Measurements from ENCODE around the gene UBAP2L.

Gene UBAP2L

DNA sequence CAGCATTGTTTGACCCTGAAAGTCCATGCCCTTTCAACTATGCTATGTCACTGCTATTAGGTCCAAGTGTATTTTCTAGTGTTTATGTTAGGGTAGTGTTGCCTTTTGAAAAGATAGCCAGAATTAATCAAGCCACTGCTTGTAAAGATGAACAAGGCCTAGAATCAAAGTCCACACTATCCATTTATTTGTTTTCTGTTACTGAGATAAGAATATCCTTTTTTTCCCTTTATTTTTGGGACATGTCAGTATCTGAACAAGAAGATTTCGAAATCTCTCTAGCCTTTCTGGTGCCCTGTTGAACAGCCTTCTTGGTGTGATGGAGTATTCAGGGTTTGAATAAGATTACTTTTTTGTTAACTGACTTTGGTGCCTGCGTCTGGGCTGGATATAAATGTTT lies 16.7 kb downstream of the UBAP2L start:
- 100% methylated on average over 2 of the region's 2 CpGs for WGBS
- H3K9ac ChIP-seq (ENCODE audit: low read length), result no peak overlapping the region
- no peaks in the 10 kb centered on the region for H3K9me3 ChIP-seq (ENCODE audit: control insufficient read depth, low read length)
- no peak overlapping the region for H4K91ac ChIP-seq (ENCODE audit: low read length)
- no peaks in the 10 kb centered on the region for H3K27me3 ChIP-seq (ENCODE audit: control insufficient read depth in 1 of 2, insufficient read depth in 1 of 2, low read length in 2 of 2)
- H2BK120ac ChIP-seq (ENCODE audit: low read depth, low read length), result no peak overlapping the region
- H3K4ac ChIP-seq (ENCODE audit: low read depth in 1 of 2, low read length in 2 of 2), result no peak overlapping the region
- no peak overlapping the region for H2BK5ac ChIP-seq (ENCODE audit: low read depth, low read length, poor library complexity, severe bottlenecking)
- peaks cover 39 to 93% of the 10 kb centered on the region in 2 experiments for H3K36me3 ChIP-seq (ENCODE audit: control insufficient read depth in 1 of 2, insufficient read depth in 2 of 2, low read depth in 1 of 2, low read length in 2 of 2)
- H3K23ac ChIP-seq (ENCODE audit: low read length in 2 of 2), result no peak overlapping the region
- peaks cover 22% of the 10 kb centered on the region for H3K79me1 ChIP-seq (replicated peaks; ENCODE audit: low read length, poor library complexity, severe bottlenecking)
- no peak overlapping the region for H4K8ac ChIP-seq (ENCODE audit: low read length)
- no peak overlapping the region for H2BK12ac ChIP-seq (ENCODE audit: low read length in 2 of 2)
- no peaks in the 10 kb centered on the region for H3K4me1 ChIP-seq (ENCODE audit: control insufficient read depth, insufficient read depth, low read depth, low read length)
- H2AK5ac ChIP-seq (ENCODE audit: low read length, severe bottlenecking), result no peak overlapping the region
- DNase-seq, result no peak
- H3K4me3 ChIP-seq (ENCODE audit: insufficient read depth in 1 of 2, low read depth in 1 of 2, low read length in 2 of 2), result no peak overlapping the region
- H2AFZ ChIP-seq (ENCODE audit: low read depth, low read length), result no peak overlapping the region
- H3K18ac ChIP-seq (ENCODE audit: low read depth in 1 of 2, low read length in 2 of 2), result no peak overlapping the region
- no peak overlapping the region for H3K27ac ChIP-seq (ENCODE audit: low read length, poor library complexity, severe bottlenecking)
- H2BK15ac ChIP-seq (ENCODE audit: low read depth, poor library complexity, severe bottlenecking), result no peak overlapping the region
- H3K14ac ChIP-seq (ENCODE audit: low read length in 2 of 2), result no peak overlapping the region
- H3K4me2 ChIP-seq (ENCODE audit: low read length, poor library complexity, severe bottlenecking), result no peak overlapping the region

DNA sequence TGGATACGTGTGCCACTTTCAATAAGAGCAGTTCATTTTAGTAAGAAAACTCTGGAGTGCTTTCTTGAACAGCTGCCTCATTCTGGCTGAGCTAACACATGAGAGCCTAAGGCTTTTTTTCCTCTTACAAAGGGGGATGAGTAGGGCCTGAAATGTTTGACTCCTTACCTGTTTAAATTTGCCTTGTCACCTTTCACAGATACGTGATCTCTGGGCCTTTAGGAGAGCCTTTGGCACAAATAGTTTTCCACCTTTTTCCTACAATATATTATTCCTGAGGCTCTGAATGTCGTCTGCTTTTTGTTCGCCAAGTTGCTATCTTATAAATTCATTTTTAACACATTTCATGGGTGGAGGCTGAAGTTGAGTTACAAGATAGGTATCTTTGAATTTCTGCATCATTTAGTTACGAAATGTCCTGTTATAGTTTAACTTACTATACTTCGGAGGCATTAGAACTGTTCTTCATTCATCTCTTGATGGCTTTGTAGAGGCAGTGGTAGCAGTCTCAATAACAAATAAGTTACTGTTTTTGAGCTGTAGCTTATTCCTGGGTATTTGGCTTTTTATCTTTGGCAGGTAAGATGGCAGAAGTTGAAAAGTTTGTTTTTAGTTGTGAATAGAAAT lies 17.2 kb downstream of the UBAP2L start:
- no peak overlapping the region for H3K4me2 ChIP-seq (ENCODE audit: low read length, poor library complexity, severe bottlenecking)
- H3K14ac ChIP-seq (ENCODE audit: low read length in 2 of 2), result no peak overlapping the region
- H3K27me3 ChIP-seq (ENCODE audit: control insufficient read depth in 1 of 2, insufficient read depth in 1 of 2, low read length in 2 of 2), result no peaks in the 10 kb centered on the region
- WGBS, result 99% methylated on average over 4 of the region's 6 CpGs
- no peaks in the 10 kb centered on the region for H3K4me1 ChIP-seq (ENCODE audit: control insufficient read depth, insufficient read depth, low read depth, low read length)
- H3K18ac ChIP-seq (ENCODE audit: low read depth in 1 of 2, low read length in 2 of 2), result no peak overlapping the region
- H3K27ac ChIP-seq (ENCODE audit: low read length, poor library complexity, severe bottlenecking), result no peak overlapping the region
- no peak overlapping the region for H3K4me3 ChIP-seq (ENCODE audit: insufficient read depth in 1 of 2, low read depth in 1 of 2, low read length in 2 of 2)
- H3K9me3 ChIP-seq (ENCODE audit: control insufficient read depth, low read length), result no peaks in the 10 kb centered on the region
- no peak overlapping the region for H3K9ac ChIP-seq (ENCODE audit: low read length)
- no peak overlapping the region for H2BK120ac ChIP-seq (ENCODE audit: low read depth, low read length)
- H3K36me3 ChIP-seq (ENCODE audit: control insufficient read depth in 1 of 2, insufficient read depth in 2 of 2, low read depth in 1 of 2, low read length in 2 of 2), result peaks cover 34 to 95% of the 10 kb centered on the region in 2 experiments
- H2BK15ac ChIP-seq (ENCODE audit: low read depth, poor library complexity, severe bottlenecking), result no peak overlapping the region
- no peak overlapping the region for H2AFZ ChIP-seq (ENCODE audit: low read depth, low read length)
- no peak for DNase-seq
- no peak overlapping the region for H4K8ac ChIP-seq (ENCODE audit: low read length)
- no peak overlapping the region for H3K23ac ChIP-seq (ENCODE audit: low read length in 2 of 2)
- H3K79me1 ChIP-seq (replicated peaks; ENCODE audit: low read length, poor library complexity, severe bottlenecking), result peaks cover 20% of the 10 kb centered on the region
- H3K4ac ChIP-seq (ENCODE audit: low read depth in 1 of 2, low read length in 2 of 2), result no peak overlapping the region
- H2AK5ac ChIP-seq (ENCODE audit: low read length, severe bottlenecking), result no peak overlapping the region
- no peak overlapping the region for H4K91ac ChIP-seq (ENCODE audit: low read length)
- no peak overlapping the region for H2BK12ac ChIP-seq (ENCODE audit: low read length in 2 of 2)
- no peak overlapping the region for H2BK5ac ChIP-seq (ENCODE audit: low read depth, low read length, poor library complexity, severe bottlenecking)

DNA sequence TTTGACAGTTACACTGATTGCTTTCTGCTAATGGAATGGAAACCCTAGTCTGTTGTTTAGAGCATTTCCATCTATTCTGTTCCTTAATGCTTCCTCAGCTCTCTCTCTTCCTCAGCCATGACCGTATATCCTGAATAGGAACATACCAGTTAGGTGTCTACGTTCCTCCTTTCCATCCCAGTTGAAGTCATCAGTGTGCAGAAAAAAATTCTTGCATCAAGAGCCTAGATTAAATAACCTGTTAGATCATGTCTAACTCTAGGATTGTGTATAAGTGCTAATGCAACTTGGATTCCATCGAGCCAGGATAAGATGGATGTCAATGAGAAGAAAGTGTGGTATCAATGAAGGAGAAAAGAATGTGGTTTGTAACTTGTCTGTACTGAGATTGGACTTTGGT lies 18.7 kb downstream of the UBAP2L start:
- Histone ChIP-seq H3K4me1 (ENCODE audit: control insufficient read depth, insufficient read depth, low read depth, low read length) (no peaks in the 10 kb centered on the region), H3K36me3 (ENCODE audit: control insufficient read depth in 1 of 2, insufficient read depth in 2 of 2, low read depth in 1 of 2, low read length in 2 of 2) (peaks cover 33 to 96% of the 10 kb centered on the region in 2 experiments), H2BK120ac (ENCODE audit: low read depth, low read length) (no peak overlapping the region), H3K4me3 (ENCODE audit: insufficient read depth in 1 of 2, low read depth in 1 of 2, low read length in 2 of 2) (no peak overlapping the region), H3K79me1 (replicated peaks; ENCODE audit: low read length, poor library complexity, severe bottlenecking) (peaks cover 20% of the 10 kb centered on the region), H2BK5ac (ENCODE audit: low read depth, low read length, poor library complexity, severe bottlenecking) (no peak overlapping the region), H3K27ac (ENCODE audit: low read length, poor library complexity, severe bottlenecking) (no peak overlapping the region), H3K4me2 (ENCODE audit: low read length, poor library complexity, severe bottlenecking) (no peak overlapping the region), H4K8ac (ENCODE audit: low read length) (no peak overlapping the region), H4K91ac (ENCODE audit: low read length) (no peak overlapping the region), H2AK5ac (ENCODE audit: low read length, severe bottlenecking) (no peak overlapping the region), H3K27me3 (ENCODE audit: control insufficient read depth in 1 of 2, insufficient read depth in 1 of 2, low read length in 2 of 2) (no peaks in the 10 kb centered on the region), H2BK12ac (ENCODE audit: low read length in 2 of 2) (no peak overlapping the region), H3K14ac (ENCODE audit: low read length in 2 of 2) (no peak overlapping the region), H2AFZ (ENCODE audit: low read depth, low read length) (no peak overlapping the region), H3K23ac (ENCODE audit: low read length in 2 of 2) (no peak overlapping the region), H3K9me3 (ENCODE audit: control insufficient read depth, low read length) (no peaks in the 10 kb centered on the region), H3K9ac (ENCODE audit: low read length) (no peak overlapping the region), H2BK15ac (ENCODE audit: low read depth, poor library complexity, severe bottlenecking) (no peak overlapping the region), H3K4ac (ENCODE audit: low read depth in 1 of 2, low read length in 2 of 2) (no peak overlapping the region), H3K18ac (ENCODE audit: low read depth in 1 of 2, low read length in 2 of 2) (no peak overlapping the region)
- no peak for DNase-seq
- WGBS, result 97% methylated on average over 2 of the region's 3 CpGs

DNA sequence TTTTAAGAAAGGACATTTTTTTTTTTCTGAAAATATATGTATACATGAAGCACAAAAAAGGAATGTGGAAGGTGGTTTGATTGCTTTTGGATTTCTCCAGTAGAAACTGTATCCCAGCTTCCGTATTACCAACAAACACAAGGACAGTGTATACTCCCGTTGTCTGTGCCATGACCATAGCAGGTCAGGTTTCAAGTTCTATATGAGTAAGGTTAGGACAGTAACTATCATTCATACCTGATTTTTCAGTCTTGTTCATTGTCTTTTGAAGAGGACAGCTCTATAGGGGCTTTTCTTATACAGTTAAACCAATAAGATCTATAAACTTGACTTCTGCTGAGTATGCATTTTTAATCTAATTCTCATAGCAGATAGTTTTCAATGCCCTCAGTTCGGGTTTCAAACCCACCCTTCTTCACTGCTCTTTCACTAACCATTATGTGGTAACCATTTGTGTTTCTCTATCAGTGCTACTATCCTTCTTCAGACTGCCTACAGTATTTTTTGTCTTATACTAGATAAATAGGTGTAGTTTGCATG lies 19.6 kb downstream of the UBAP2L start:
- no peak overlapping the region for H3K18ac ChIP-seq (ENCODE audit: low read depth in 1 of 2, low read length in 2 of 2)
- DNase-seq, result no peak
- no peak overlapping the region for H2BK12ac ChIP-seq (ENCODE audit: low read length in 2 of 2)
- no peak overlapping the region for H2AFZ ChIP-seq (ENCODE audit: low read depth, low read length)
- H3K4me3 ChIP-seq (ENCODE audit: insufficient read depth in 1 of 2, low read depth in 1 of 2, low read length in 2 of 2), result no peak overlapping the region
- peaks cover 21% of the 10 kb centered on the region for H3K79me1 ChIP-seq (replicated peaks; ENCODE audit: low read length, poor library complexity, severe bottlenecking)
- no peak overlapping the region for H3K27ac ChIP-seq (ENCODE audit: low read length, poor library complexity, severe bottlenecking)
- H2AK5ac ChIP-seq (ENCODE audit: low read length, severe bottlenecking), result no peak overlapping the region
- no peak overlapping the region for H2BK120ac ChIP-seq (ENCODE audit: low read depth, low read length)
- no peak overlapping the region for H3K23ac ChIP-seq (ENCODE audit: low read length in 2 of 2)
- no peaks in the 10 kb centered on the region for H3K4me1 ChIP-seq (ENCODE audit: control insufficient read depth, insufficient read depth, low read depth, low read length)
- H2BK5ac ChIP-seq (ENCODE audit: low read depth, low read length, poor library complexity, severe bottlenecking), result no peak overlapping the region
- no peak overlapping the region for H2BK15ac ChIP-seq (ENCODE audit: low read depth, poor library complexity, severe bottlenecking)
- H3K9ac ChIP-seq (ENCODE audit: low read length), result no peak overlapping the region
- no peak overlapping the region for H3K14ac ChIP-seq (ENCODE audit: low read length in 2 of 2)
- H3K27me3 ChIP-seq (ENCODE audit: control insufficient read depth in 1 of 2, insufficient read depth in 1 of 2, low read length in 2 of 2), result no peaks in the 10 kb centered on the region
- peaks cover 33 to 96% of the 10 kb centered on the region in 2 experiments for H3K36me3 ChIP-seq (ENCODE audit: control insufficient read depth in 1 of 2, insufficient read depth in 2 of 2, low read depth in 1 of 2, low read length in 2 of 2)
- H3K9me3 ChIP-seq (ENCODE audit: control insufficient read depth, low read length), result no peaks in the 10 kb centered on the region
- no peak overlapping the region for H4K91ac ChIP-seq (ENCODE audit: low read length)
- no peak overlapping the region for H3K4me2 ChIP-seq (ENCODE audit: low read length, poor library complexity, severe bottlenecking)
- H4K8ac ChIP-seq (ENCODE audit: low read length), result no peak overlapping the region
- WGBS, result 100% methylated on average over 2 of the region's 3 CpGs
- H3K4ac ChIP-seq (ENCODE audit: low read depth in 1 of 2, low read length in 2 of 2), result no peak overlapping the region
